Inflammatory macrophage (primary cell): Measurements from ENCODE around the gene TUBB4B.
A peak's percentile ranks its signal among the peaks of the same experiment; 100 is the strongest.

Experiments used
- DNase-seq, 2 donors: peaks; one replicate each; pipeline ENCODE4 v3.0.0-alpha.2; 2020 to 2022

Gene TUBB4B

DNA sequence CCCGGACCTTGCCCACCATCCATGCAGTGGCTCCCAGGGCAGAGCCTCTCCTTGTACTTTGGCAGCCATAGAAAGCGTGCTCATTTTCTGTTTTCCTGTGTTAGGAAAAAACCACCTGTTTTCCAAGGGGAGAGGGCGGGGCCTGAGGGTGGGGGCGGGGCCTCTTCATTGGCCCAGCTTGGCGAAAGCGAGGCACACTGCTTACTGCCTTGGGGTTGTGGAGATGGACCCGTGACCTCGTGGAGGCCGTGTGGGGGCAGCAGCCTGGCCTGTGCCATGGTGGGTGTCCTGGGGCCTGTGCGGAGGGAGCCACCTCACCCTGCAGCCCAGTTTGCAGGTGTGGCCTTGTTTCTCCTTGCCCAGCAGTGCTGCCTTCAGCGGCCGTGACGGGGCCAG, 32.0 kb downstream of the TUBB4B start:
- DNase-seq: no peak

DNA sequence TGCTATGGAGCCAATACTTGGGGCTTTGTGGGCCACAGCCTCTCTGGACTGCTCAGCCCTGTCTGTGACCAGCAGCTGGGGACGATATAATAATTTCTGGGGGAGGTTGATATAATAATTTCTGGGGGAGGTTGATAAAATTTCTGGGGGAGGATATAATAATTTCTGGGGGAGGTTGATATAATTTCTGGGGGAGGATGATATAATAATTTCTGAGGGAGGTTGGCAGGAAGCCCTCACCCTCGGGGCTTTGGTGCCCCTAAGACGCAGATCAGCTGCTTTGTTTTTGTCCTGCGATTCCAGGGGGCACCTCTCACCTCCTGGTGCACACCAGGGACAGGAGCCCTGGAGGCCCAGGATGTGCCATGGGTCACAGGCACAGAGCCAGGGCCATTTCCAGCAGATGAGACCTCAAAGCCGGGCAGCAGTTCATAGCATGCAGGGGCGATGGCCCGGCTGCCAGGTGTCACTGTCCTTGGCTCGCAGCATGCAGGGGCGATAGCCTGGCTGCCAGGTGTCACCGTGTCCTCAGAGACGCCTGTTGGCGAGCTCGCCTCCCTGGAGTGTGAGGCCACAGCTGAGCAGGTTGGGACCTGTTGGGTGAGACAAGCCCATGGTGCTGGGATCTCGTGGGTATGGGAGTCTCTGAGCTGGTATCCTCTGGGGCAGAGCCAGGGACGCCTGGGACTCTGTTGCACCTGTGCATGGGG, 32.7 kb downstream of the TUBB4B start:
- no peak for DNase-seq

DNA sequence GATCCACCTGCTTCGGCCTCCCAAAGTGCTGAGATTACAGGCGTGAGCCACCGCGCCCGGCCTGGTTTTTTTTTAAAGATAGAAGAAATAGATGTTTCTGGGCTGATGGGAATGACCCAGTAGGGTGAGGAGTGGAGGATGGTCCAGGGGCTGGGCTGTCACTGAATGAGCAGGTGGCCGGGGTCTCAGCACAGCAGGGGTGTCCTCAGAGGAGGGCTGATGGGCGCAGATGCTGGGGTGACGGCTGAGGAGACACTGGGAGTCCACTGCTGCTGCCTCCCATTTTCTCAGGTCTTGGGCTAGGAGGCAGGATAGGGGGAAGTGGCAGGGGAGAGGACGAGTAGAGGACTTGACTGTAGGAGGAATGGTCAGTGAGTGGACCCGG, 34.1 kb downstream of the TUBB4B start:
- no peak for DNase-seq

DNA sequence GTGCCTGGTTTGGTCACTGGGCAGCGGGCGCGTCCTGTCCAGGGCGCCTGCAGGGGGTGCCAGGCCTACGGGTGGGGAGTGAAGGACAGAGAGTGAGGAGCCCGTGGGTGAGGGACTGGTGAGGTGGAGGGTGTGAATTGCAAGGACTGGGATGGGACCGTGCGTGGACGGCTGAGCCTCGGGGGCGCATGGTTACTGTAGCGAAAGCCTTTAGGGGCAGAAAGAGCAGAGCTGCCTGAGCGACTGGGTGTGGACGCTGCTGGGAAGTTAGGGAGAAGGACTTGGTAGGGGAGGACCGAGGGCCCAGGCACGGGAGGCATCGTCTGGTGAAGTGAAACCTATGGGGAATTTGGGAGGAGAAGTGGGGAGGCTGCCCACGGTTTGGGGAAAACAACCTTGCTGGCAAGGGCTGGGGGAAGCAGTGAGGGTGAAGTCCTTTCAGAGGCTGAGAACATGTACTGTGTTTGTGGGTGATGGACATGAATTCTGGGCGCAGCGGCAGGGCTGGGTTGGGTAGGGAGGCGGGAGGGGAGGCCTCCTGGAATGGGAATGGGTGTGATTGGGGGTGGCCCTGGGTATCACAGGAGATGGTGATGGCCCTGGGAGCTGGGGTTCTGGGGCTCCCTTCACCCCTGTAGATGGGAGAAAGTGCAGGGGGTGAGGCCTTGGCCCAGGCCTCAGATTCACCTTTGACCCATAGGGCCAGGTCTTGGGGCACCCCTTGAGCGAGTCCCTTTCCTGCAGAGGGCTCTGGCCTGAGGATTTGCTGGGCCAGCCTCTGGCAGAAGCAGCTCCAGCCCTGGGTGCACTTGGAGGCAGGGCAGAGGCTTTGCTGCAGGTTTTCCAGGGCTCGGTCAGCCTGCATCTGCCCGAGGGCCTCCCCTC, 34.7 kb downstream of the TUBB4B start:
- peak in 1 of 2 donors; percentile 20 for DNase-seq

DNA sequence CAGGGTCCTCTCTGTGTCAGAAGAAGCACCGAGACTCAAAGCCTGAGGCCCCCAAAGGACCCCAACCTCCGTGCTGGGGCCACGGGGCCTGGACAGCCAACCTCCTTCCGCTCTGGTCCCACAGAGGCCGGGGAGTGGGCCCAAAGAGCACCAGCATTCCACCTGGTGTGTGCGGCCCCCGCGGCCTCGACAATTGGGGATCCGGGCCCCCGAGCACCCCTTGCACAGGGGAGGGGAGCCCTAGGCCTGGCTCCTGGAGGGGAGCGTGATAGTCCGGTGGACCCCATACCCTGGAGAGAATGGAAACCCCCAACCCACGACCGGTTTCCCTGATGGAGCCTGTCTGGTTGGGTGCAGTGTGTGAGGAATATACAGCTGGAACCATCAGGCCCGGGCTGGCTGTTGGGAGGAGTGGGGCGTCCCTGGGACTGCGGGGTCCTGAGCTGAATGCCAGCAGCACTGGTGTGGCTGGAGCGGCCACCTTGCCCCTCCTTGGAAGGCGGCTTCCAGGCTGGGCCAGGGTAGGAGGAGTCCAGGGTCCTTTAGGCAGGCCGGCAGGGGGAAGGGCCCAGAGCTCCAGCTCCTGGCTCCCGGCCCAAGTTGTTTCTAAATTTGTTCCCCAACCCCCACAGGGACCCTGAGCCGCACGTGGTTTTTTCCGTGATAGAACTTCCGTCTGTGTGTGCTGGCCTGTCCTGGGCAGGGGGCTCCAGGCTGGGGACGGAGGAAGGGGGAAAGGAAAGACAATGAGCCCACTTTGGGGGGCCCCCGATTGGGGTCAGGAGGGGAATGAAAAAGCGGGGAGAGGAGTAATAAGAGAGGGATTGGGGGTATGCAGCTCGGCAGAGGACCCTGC, 35.6 kb downstream of the TUBB4B start:
- DNase-seq: peak; percentile 50 to 59

DNA sequence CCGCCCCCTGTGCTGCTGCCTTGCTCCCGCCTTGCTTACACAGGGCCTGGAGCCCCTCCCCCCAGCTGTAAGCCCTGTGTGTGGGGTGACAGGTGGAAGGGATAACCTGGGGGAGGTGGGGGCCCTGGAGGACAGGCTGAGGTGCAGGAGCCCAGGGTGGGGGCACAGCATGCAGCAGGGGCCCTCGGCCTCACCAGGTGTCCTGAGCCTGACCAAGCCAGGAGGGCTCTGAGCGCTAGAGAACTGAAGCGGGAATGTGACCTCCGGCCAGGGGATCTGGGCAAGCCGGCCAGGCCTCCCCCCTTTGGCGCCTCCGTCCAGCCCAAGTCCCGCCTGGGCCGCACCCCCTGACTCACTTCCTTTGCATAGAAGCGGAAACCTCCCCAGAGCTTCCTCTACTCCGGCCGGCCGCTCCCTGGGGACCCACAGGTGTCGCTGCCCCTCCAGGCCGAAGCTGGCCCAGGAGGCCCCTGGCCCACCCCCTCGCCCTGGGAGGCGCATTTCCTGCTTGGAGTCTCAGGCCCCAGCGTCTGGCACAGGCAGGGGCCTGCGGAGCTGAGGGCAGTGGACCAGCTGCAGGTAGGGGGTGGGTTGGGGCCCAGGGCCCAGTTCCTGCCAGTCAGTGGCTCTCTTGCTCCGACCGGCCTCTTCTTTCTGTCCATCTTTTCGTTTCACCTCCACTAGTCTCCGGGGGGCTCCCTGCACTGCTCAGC, 36.4 kb downstream of the TUBB4B start, which contains the start of gene TOR4A:
TSS of gene TOR4A (plus strand) at position 398 of the 713 bp plus-strand sequence. CDS start 964 bp downstream, outside the sequence.
- DNase-seq: peak; percentile 83 to 86

DNA sequence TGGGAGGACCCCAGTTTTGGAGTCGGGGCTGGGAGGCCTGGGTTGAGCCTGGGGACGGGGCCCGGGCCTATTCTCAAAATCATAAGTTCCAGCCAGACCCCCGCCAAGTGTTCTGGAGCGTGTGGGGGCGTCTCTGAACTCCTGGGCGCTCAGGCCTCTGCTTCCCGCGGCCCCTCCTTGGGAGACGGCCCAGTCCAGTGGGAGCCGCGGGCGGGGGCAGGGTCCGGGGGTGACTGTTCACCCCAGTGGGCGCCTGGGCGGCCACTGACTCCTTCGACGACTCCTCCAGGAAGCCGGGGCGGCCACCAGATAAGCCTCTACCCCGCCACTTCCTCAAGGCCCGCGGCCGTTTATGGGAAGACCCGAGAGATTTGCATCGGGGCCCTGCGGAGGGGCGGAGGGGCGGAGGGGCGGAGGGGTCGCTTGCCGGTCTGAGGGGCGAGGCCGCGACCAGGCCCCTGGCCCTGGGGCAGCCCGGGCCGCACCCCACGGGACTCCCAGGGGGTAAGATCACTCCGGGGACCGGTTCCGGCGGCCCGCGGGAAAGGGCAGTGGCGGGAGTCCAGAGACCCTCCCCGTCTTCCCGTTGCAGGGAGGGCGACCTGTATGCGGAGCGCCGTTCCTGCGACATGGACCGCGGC, 37.1 kb downstream of the TUBB4B start:
- DNase-seq: peak; percentile 30 to 52

DNA sequence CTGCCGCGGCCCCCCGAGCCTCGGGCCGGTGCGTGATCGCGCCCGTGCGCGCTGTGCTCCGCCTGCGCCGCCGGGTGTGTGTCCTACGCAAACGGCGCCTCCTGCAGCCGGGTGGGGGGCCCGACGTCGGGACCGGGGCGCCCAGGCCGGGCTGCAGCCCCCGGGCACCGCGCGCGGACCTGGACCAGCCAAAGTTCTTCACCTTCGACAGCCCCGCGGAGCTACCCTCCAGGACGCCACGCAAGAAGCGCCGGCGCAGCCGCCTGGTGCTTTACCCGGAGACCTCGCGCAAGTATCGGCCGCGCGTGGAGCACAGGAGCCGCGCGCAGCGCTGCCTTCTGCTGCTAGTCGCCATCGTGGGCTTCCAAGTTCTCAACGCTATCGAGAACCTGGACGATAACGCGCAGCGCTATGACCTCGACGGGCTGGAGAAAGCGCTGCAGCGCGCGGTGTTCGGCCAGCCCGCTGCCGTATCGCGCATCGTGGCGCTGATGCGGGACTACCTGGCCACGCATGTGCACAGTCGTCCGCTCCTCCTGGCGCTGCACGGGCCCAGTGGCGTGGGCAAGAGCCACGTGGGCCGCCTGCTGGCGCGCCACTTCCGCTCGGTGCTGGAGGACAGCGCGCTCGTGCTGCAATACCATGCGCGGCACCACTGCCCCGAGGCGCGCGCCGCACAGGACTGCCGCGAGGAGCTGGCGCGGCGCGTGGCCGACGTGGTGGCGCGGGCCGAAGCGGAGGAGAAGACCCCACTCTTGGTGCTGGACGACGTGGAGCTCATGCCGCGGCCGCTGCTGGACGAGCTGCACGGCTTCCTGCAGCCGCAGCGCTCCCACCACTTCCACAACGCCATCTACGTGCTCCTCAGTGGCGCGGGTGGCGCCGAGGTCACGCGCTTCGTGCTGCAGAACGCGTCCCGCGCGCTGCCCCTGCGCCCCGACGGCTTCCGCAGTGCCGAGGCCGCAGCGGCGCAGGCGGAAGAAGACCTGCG, 37.9 kb downstream of the TUBB4B start:
- no peak for DNase-seq

DNA sequence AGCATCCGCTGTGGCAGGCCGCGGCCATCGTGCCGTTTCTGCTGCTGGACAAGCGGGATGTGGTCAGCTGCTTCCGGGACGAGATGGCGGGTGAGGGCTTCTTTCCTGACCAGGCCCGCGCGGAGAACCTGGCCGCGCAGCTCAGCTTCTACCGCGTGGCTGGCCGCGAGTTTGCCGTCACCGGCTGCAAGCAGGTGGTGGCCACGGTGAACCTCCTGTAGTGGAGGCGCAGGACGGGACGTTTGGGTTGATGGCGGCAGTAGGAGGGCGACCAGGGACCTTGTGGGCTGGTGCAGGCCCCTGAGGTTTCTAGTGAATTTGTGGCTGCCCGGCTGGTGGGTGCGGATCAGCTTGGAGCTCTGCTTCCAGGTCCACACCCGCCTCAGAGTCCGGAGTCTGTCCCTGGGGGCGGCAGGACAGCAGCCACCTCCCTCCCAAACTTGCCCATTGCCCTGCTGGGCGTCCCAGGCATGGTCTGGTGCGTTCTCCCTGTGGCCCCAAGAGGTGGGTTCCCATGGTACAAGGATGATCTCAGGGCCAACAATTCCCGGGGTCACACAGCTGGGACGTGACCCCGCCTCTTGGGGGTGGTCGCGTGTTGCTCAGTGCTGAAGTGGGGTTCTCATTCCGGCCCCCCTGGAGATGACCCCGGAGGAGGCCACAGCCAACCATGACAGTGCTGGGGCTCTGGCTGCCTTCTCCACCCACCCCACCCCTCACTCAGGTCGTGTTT, 38.8 kb downstream of the TUBB4B start:
- DNase-seq: no peak

DNA sequence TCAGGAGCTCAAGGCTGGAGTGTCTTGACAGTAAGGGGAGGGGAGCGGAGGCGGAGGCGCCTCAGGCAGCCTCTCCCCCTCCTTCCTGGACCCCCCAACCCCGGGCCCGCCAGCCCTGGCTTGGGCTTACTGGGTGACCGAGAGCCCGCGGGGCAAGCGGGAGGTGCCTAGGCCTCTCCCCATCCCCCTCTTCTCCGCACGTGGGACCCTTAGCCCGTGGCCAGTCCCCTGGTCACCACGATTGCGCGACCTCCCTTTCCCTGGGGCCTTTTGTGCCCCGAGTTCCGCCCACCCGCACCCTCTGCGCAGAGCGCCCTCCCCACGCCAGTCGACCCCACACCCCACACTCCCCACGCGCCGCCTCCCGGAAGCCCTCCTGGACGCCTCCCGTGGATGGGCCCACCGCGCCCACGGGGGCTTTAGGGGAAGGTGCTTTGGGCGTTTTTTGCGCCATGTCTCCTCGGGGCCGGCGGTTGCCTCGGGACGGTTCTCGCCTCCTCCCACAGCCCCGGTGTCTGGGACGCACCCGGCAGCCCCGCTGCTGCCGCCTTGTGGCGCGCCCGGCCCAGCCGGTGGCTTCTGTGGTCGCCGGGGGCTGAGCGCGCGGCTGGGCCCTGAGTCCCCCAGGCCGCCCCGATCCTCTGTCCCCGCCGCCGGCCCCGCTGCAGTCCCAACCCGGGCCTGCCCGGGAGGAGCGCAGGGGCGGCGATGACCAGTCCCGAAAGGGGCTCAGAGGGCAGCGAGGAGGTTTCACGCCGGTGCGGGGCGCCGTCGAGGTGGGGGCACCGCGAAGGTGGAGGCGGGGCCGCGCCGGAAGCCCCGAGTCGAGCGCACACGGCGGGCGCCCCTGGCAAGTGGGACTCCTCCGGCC, 39.6 kb downstream of the TUBB4B start:
- DNase-seq: no peak

DNA sequence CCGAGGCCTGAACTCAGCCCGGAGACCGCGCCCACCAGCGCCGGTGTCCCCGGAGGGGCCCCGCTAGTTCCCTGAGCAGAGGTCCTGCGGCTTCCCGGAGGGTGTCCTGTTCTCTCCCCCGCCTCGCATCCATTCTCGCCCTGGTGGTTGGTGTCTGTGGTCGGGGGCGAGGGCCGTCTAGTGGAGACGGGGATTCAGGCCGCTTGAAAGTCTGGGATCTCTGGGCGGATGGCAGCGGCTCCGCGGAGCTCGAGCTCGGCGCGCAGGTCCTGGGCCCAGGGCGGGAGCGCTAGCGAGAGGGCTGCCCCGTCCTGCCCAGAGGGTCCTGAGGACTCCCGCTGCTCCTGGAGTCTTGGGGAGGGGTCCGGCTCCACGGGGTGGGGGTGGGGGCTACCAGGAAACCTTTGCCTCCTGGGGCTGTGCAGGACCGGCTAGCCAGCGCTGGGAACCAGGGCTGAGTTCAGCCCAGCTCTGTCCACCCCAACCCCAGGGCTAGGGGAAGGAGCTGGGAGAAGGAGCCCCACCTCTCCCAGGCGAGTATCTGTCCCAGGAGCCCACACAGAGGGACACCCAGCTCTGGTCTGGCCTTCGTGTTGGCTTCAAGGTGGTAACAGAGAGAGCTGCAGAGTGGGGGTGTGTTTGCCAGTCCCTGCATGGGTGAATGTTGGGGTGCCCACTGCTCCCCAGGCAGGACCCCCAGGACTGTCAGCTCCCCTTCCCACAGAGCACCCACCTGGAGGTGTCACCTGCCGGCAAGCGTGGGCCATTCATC, 40.4 kb downstream of the TUBB4B start:
- DNase-seq: no peak

DNA sequence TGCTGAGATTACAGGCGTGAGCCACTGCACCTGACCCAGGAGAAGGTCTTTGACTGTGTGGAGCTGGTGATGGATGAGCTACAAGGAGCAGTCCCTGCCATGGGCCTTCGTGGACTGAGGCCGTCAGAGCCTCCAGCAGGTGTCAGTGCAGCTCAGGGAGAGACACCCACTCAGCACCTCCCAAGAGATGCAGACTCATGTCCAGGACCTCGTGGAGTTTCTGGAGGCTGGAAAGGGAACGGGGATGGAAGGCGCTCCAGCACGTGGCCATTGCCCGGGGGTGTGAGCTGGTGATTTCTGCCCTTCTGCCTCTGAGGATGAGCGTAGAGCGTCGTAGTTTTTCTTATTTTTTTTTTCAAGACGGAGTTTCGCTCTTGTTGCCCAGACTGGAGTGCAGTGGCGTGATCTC, 45.9 kb downstream of the TUBB4B start:
- peak; percentile 43 to 57 for DNase-seq

DNA sequence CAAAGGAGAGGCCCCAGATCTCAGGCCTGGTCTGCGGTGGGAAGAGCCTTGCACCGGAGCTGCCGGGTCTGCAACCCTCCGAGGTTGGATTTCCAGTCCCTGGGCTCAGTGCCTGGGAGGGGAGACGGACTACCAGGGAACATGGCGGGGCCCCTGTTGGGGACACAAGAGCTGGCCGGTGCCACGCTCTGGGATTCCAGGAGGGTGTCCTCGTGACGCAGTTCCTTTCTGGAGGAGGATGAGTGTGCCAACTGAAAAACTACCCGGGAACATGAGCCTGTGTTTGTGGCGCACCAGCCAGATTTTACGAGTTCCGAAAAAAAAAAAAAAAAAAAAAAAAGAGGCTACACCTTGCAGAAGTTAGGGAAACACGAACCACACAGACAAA, 52.0 kb downstream of the TUBB4B start:
- no peak for DNase-seq
